GM19397 (cell line): Measurements from ENCODE around the gene TLCD5.

Experiments
- ATAC-seq: cut with Tn5 transposase; IDR thresholded peaks from one replicate; pipeline ENCODE4 v1.9.1; 2021; ENCODE audit warnings: mild to moderate bottlenecking, moderate library complexity; ENCODE audit not compliant: unreplicated experiment

Gene TLCD5

DNA sequence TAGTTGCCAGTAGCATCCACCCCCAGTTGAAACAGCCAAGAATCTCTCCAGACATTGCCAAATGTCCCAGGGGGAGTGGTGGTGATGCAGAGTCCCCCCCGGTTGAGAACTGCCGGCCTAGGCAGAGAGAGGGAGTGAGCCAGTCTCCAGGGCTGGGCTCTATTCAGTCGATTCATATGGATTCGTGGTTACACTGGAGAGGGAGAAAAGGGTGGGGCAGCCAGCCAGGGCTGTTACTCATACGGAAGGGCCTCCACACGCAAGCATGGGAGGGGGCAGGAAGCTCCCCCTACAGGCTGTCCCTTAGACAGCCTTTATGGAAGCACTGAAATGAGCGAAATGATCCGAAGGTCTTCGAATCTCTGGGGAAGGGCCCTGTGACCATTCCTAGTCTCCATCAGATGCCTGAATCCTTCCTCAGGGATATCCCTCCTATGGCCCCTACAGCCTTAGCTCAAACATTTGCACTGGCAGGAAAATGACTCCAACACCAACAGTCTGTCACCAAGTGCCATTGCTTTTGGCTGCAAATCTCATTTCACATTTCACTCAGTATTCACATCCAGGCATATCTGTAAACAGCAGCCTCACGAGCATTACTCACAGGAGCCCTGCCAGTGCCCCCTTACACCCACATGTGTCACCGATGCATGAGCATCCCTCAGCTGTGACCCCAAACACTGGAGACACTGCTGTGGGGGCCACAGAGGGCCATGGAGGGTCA lies 18.4 kb upstream of the TLCD5 start:
- no peak for ATAC-seq

- no peak for ATAC-seq
These were observed 17.6 kb upstream of the TLCD5 start for GRCh38 chr11:120307476-120307875.

GRCh38 chr11:120308081-120308480 lies 17.0 kb upstream of the TLCD5 start:
- no peak for ATAC-seq

DNA sequence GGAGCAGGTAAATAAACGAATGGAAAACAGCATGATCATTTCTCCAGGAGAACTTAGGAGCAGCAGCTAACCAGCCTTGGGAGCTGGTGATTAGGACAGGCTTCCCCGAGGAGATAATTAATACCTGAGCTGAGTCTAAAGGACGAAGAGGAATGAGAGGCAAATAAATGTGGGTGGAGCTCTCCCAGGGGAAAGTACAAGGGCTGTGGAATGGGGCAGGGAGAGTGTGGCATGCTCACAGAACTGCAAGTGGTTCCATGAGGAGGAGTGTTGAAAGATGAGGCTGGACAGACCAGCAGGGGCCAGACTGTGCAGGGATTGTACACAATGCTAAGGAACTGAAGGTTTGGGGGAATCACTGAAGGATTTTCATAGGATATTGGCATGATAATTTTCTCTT lies 14.2 kb upstream of the TLCD5 start:
- ATAC-seq, result no peak

DNA sequence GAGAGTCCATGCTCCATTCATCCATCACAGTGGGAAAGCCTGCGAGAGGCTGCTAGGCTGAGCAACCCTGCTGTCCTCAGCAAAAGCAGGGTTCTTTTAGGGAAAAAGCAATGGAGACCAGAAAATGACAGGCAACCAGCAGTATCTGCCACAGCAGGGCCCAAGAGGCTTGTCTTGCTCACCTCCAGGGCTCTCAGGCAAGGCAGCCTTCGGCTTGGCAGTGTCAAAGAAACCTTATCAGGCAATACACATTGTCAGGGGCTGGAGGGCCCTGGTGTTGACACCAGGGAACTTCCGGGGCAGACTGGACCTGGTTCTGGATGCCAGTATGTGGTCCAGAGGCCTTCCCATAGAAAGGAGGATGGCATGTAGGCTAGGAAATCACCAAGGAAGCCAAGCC lies 10.2 kb upstream of the TLCD5 start:
- ATAC-seq, result no peak

GRCh38 chr11:120316880-120317688 lies 8.0 kb upstream of the TLCD5 start:
- ATAC-seq, result no peak

- no peak for ATAC-seq
These were observed 7.2 kb upstream of the TLCD5 start for GRCh38 chr11:120317689-120318480.

DNA sequence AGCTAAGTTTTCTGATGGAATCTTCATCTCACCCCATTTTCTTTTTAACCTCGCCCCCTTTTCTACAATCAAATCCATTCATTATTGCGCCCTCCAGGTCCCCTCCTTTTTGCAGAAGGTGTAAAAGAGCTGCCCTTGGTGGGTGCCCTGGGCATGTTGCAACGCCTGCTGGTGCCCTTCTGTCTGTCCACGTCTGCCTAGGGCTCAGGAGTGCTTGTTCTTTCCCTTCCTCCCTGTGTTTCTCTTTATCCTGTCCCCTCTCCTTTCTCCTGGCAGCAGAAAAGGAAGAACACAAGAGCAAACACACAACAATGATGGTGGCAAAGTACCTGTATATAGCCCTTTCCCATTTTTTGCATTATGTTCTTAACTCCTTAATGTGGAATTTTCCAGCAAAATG lies 6.2 kb upstream of the TLCD5 start:
- ATAC-seq, result no peak

DNA sequence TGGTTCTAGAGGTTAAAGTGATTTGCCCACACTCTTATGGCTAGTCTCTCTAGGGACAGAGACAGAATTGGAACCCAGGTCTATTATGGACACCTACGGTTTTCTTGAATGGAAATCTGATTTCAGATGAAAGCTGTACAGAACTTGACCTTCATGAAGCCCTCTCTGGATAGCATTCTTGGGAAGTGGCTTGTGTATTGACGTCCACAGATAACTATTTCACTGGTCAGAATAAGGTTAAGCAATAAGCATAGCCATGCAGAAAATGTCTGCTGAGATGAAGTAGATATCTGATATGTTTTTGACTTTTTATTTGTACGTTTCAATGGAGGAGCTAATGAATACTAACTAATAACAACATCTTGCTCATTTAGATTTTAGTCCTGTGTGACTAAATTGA lies 1.1 kb downstream of the TLCD5 start:
- no peak for ATAC-seq

DNA sequence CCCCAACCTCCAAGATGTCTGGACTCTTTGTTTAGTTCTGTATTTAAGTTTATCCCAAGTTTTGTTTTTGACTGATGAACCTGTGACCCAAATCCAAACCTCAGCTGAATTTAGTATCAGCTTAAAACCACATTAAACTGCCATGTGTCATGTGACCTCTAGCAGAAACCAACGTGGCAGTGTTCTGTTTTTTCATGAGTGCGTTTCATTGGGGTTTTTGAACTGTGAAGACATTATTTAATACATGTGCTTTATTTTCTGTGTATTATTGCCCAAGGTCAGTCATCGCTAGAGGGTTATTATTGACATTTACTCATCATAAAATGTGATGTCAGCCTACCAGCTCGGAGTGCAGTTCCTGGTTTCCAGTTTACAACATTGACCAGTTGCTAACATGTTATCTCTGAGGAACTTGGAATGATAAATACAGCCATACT lies 1.8 kb downstream of the TLCD5 start:
- ATAC-seq, result no peak

DNA sequence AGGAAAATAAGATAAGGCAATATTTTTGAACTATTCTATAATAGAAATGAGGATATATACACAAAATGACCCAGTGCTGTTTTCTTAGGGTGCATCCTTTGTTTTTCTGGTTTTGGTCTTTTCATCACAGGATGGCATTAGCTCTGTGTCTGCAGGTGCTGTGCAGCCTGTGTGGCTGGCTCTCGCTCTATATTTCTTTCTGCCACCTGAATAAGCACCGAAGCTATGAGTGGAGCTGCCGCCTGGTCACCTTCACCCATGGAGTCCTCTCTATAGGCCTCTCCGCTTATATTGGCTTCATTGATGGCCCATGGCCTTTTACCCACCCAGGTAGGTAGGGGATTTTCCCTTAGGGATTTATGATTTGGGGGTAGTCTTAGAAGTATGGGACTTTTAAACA lies 2.2 kb downstream of the TLCD5 start:
- no peak for ATAC-seq

GRCh38 chr11:120329556-120329955 lies 4.5 kb downstream of the TLCD5 start:
- no peak for ATAC-seq

- no peak for ATAC-seq
These were observed 4.9 kb downstream of the TLCD5 start for GRCh38 chr11:120330045-120330444.

- ATAC-seq, result no peak
These were observed 6.3 kb downstream of the TLCD5 start for GRCh38 chr11:120331301-120331996.

- ATAC-seq, result no peak
These were observed 8.0 kb downstream of the TLCD5 start for GRCh38 chr11:120332822-120333716.

GRCh38 chr11:120333801-120334200 lies 8.7 kb downstream of the TLCD5 start:
- ATAC-seq, result no peak

- ATAC-seq, result no peak
These were observed 9.2 kb downstream of the TLCD5 start for GRCh38 chr11:120334332-120334731.

DNA sequence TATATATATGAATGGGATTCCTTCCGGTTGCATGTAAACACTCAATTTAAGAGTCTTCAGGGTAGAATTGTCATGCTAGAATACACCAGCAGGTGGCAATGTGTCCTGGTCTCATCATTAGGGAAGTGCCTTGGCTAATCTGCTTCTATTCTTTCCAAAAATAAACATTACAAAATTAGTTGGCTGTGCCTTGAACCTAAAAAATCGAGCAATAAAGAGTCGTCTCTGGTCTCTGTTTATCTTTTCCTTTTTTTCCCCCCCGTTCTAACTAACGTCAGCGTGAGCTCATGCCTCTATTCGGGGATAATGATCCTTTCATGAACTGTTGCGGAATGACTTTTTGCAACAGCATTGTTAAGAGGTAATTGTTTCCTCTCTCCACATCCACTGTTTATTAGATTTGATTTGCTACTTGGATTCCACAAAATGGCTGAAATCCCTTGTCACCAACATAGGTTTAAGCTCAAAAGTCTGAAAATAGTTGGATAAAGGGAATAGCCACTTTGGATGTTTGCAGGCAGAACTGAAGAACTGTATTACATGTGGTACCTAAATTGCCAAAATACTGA lies 9.9 kb downstream of the TLCD5 start:
- ATAC-seq, result no peak

- peak; percentile 11 for ATAC-seq
These were observed 10.4 kb downstream of the TLCD5 start for GRCh38 chr11:120335556-120335907.
